ENCODE measurements around the gene NAT8L.

- TF ChIP-seq CTCF (IDR thresholded peaks at IDR 0.05; ENCODE audit: poor library complexity) (no peak), EZH2 (IDR thresholded peaks at IDR 0.05; ENCODE audit: borderline replicate concordance) (no peak), EZH2phosphoT487 (IDR thresholded peaks at IDR 0.05; ENCODE audit: low read depth, severe bottlenecking, unreplicated experiment) (no peak)
These were observed 43.1 kb downstream of the NAT8L start for GRCh38 chr4:2102045-2102883.
